RPMI7951 (cell line): Measurements from ENCODE around the gene GRIFIN. TPM values are rescaled to one million over a fixed set of nuclear protein-coding genes. Genes with fewer than 3 reads are reported as not detected.
A peak's percentile ranks its signal among the peaks of the same experiment; 100 is the strongest.

Source experiments
- DNase-seq: peaks from one replicate; pipeline ENCODE4 v3.0.0-alpha.2; 2012; ENCODE audit warnings: low read depth
- total RNA-seq: library from RNA; depleted of rRNA; stranded (reverse); fragments of >200 nt; shearing (Covaris generic); gene quantifications from 2 replicates; pipeline ENCODE4 v1.2.3, GENCODE V29; 2014

Gene GRIFIN
- total RNA-seq, 1 experiment from 2014 or later: not detected

DNA sequence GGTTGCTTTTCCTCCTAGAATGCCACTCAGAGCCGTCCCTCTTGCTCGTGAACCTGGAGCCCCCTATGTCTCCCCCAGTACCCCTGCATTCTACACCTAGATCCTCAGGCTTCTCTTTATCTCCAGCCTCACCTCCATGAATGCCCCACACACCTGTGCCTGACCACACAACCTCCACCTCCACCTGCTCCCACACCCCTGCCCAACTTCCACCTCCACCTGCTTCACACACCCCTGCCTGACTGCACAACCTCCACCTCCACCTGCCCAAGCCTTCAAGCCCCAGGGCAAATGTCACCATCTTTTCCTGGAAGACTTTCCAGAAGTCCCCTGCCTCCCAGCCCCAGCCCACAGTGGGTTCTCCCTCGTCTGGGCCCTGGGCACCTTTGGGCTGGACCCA, 36.5 kb upstream of the GRIFIN start:
- no peak for DNase-seq

DNA sequence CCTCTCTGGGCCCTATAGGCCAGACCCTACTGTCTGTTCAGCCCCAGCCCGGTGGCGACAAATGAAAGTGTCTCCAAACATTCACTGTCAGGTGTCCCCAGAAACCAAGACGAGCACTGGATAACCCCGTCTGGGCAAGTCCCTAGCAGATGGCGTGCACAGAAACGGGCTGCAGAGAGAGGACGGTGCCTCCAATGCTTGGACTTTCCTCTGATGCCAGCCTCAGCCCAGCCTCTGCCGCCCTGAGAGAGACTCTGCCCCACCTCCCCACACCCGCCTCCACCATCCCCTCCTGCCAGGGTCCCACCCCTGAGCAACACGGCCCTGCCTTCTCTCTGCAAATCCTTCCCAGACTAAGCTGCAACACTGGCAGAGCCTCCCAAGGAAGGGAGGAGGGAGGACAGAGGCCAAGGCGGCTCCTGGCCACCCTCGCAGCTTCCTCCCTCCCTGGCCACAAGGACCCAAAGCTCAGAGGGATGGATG, 36.0 kb upstream of the GRIFIN start:
- DNase-seq: no peak

DNA sequence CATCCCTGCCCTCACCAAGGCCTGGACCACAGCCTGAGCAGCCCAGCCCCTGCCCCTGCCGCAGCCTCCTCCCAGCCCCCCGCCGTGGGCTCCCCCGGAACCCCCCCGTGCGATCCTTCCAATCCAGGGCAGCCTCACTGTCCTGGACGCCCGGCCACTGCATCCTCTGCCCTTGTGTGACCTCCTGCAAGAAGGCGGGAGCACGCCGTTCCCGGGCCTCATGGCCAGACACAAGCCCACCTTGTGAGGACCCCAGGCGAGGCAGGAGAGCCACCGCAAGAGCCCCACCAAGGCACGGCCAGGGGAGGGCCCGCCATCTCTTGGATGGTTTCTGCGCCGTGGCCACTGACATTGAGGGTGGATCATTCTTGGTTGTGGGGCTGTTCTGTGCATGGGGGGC, 35.6 kb upstream of the GRIFIN start:
- no peak for DNase-seq

DNA sequence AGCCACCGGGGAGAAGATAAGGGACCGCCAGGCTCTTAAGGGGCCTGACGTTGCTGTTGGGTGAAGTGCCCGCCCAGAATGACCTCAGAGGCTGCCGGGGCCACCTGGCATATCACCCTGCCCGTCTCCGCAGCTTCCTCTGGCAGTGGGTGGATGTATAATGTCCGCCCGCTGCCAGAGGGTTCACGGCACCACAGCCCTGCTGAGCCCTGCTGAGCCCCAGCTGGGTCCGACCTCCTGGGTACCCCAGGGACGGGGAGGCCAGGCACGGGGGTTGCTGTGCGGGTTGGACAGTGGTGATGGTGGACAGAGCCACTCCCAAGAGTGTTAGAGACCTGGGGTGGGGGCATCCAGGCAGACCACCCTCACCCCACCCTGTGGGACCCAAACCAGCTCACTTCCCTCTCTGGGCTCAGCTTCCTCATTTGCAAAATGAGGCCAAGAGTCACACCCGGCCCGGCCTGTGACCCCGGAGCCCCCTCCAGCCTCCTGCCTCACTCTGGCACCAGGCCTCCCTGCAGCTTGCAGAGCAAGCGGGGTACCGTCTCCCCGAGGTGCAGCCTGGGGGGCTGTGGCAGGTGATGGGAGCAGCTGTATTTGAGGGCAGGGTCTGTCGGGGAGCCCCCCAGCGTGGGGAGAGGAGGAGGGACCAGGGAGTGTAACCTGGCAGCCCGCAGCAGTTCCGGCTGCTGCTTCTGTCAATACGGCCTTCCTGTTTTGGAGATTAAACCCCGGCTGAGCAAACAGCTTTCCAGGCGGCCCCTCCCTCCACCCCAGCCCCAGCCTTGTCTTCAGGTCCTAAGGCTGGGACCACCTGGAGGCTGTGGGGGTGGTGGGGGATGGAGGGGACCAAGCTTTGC, 34.9 kb upstream of the GRIFIN start:
- no peak for DNase-seq

DNA sequence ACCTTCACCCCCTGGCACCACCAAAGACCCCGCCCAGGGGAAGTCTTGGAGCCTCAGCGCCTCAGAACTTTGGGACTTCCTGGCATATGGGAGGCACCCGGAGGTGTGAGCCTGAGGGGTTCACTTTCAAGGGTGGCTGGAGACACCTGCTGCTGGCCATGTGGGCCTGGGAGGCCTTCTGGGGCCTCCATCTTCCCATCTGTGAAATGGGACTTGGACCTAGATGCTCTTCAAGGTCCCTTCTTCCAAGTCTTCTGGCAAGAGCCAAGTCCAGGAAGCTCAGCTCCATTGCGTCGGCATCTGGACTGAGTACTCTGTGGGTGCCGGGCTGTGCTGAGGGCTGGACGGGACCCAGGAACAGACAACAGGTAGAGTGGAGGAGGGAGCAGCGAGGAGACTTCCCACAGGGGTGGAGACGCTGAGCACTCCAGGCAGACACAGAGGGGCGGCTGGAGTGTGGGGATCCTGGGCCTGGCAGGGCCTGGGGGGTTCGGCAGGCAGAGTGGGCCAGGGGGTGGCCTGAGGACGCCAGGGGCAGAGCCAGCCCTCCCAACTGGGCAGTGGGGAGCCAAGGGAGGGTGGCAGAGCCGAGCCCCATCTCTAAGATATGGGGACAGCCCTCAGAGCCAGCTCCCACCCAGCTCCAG, 34.1 kb upstream of the GRIFIN start:
- no peak for DNase-seq

DNA sequence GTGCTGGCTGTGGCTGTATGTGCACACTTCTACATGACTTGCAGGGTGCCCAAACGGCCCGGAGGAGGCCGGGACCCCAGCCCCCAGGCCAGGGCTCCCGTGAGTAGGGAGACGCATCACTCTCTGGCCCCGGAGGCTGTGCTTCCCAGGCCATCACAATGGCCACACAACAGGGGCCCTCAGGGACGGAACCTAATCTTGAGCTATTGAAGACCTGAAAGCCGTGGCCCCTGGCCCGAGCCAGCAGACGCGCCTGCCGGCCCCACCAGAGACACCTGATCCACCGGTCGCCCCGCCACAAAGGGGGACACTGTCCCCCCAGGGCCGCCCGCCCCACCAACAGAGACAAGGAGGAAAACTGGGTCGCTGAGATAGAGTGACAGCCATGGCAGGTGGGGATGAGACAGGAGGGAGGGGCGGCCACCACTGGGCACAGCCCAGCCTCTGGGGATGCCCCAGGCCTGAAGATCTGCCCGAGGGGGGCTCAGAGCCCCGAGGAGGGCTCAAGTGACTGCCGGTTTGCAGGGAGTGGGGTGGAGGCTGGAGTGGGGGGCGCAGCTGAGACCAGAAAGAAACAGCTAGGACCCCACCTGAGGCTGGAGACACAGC, 33.2 kb upstream of the GRIFIN start:
- DNase-seq: no peak

DNA sequence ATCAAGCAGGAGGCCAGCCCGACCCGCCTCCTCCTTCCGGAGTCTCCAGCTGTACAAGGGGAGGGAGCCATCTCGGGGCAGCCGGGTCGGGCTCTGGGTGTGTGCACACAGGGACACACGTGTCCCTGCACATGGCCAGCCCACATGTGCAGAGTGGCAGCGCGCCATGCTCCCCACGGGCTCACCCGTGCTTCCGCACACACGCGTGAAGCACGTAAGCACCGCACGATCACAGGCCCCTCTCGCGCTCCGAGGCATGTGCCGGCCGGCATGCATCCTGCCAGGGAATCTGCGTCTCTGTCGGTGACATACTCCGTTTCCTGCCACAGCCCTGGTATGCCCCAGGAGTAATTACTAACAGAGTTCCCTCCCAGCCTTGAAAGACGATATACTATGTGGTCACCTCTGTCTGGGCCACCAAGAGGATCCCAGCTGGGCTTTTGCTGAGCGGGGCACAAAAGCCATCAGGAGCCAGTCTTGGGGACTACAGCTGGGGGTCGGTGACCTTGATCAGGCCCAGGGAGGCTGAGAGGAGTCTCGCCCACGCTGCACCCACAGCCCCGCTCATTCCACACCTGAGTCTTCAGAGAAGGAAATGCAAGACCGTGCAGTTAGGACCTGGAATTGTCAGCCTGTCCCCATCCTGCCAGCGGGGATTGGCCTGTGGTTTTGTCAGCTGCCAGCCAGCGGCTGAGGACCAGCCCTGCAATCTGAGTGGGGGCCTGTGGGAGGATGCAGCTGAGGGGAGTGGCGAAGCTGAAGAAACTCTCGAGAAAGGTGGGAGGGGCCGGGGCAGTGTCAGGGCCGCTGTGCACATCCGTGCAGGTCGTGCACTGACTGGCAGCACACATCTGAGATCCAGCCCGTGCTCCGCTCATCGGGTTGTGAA, 32.4 kb upstream of the GRIFIN start:
- peak; percentile 97 for DNase-seq

DNA sequence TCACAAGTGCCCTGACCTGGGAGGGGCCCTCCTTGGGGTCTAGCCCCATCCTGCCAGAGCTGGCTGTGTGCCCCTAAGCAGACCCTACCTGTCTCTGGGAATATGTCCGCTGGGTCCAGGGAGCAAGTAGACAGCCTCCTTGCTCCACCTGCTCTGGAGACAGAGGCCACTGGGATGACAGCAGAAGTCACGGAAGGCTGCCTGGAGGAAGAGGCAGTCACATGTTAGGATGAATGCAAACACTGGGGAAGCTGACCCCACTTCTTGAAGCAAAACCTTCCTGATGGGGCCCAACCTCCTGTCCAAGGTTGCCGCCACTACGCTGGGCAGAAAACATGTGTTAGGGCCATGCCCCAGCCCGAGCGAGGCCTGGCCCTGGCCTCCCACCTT, 31.7 kb upstream of the GRIFIN start:
- no peak for DNase-seq

DNA sequence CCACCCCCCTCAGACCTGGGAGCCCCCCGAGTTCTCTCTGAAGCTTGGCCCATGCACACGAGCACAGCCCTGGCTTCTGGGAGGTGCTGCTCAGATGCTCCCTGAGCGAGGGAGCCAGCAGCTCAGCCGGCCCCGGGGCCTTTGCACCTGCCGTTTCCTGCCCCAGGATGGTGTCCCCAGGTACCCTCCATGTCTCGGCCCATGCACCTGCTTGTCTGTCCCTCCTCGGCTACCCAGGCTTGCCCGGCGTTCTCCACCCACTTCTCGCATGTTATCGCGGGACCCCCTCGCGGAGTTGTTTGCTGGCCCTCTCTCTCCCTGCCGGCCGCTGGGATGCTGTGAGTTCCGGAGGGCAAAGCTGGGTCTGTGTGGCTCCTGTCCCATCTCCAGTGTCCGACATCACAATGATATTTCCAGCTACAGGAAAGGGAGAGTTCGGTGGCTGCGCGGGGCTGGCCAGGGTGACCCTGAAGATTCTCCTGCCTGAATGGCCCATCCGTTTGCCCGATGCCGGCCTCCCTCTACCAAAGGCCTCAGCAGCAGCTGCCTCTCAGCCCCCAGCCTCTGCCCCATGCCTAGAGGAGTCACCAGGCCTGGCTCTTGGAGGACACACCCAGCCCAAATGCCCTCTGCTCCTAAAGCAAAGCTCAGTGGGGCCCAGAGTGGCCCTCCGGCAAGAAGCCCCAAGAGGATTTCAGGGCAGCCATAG, 31.2 kb upstream of the GRIFIN start:
- DNase-seq: no peak

DNA sequence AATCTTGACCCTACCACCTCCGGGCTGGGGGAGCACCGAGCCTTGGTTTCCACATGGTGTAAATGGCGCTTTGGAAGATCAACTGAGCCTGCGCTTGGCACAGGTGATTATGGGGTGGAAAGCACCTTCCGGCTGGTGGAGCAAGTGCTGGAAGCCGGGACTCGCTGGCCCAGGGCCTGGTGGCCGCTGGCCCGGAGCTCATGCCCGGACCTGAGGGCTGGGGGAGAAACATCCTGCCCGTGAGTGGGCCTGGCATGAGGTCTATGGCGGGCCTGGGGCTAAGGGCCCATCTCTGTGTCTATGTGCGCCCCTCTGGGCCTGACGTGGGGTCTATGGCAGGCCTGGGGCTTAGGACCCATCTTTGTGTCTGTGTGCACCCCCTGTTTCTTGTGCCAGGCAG, 29.2 kb upstream of the GRIFIN start:
- no peak for DNase-seq

DNA sequence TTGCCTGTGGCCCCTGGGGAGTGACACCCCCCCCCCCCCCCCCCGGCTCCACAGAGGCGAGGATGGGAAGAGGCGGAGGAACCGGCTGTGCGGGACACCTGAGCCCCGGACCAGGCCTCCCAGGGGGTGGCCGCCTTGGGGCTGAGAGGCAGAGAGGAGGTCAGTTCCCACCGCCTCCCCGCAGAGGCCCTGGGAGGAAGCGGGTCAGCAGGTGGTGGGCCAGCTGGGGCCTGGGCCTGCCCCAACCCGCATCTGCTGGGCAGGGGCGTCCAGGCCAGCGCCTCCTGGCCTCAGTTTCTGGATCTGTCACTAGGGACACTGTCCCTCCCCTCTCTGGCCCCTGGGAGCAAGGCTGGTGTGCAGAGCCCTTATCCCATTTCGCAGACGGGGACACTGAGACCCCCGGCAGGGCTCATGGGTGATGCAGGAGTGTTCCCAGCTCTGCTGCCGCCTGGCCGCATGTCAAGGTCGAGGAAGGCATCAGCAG, 28.7 kb upstream of the GRIFIN start:
- no peak for DNase-seq

DNA sequence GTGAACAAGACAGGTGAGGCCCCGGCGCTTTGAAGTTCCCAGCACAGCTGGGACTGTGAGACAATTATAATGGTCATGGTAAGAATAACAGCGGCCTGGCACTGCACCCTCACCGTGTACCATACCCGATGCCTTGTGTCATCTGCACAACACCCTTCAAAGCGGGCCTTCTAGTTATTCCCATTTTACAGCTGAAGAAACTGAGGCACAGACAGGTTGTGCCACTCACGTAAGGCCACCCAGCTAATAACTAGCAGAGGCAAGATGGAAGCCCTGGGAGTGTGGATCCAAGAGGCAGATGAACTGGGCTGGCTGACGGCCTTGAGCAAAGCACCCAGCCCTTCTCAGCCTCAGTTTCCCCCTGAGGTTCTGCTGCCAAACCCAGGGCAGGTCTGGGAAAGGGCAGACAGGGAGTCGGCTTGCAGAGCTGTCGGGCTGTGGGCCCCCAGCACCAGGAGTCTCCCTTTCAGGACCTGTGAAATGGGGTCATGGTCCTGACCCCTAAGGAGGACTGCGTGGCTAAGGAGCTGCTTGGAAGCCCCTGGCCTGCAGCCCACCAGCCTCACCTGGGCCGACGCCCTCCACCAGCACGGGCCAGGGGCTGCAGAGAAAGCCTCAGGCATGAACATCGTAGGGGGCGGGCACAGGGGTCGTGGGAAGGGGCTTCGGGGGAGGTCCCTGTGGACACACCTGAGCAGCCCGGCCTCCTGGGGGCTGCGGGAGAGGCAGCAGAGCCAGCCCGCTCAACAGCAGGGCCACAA, 28.1 kb upstream of the GRIFIN start:
- no peak for DNase-seq

DNA sequence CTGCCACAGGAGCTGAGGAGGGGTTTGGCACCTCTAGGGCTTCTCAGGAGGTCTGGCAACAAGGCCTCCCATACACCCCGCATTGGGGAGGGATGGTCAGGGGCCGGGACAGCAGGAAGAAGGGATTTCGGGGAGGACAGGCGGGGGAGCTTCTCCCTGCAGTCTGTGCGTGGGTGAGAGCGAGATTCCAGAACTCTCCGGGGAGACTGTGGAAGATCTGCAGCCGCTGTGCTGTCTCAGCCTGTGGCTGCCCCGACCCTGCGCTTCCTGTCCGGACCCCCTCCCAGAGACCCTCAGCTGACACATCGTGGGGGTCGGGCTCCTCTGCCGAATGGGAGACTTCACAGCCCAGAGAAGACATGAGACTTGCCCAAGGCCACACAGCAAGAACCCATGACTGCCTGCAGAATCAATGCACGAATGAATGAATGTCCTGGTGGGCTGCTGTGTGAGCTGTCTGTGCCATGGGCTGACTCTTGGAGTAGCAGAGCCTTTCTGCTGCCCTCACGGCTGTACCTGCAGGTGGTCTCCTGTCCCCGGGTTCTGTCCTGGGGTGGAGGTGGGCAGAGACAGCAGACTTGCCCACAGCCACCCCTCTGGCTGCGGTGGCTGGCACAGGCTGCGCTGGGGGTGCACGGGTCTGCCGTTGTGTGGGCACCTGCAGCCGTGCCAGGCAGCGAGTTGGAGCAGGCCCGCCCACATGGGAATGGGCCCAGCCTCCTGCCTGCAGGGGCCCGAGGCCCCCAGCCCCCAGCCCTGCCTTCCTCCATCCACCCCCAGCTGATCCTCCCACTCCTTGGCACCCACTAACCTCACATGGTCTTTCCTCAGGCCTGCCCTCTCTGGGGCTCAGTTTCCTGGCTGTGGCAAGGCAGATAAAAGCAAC, 27.1 kb upstream of the GRIFIN start:
- DNase-seq: no peak

DNA sequence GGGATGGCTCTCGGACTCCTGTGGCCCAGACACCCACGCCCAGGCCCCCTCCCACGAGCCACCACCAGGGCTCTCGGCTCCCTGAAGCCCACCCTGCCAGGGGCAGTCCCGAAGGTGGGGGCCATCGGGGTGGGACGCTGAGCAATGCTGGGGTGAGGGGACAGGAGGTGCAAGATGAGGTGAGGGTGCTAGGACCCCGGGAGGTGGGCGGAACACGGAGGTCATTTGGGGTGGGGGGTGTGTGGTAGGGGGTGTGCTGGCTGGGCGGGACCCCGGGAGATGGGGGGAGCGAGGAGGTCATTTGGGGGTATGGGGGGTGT, 26.4 kb upstream of the GRIFIN start:
- no peak for DNase-seq

DNA sequence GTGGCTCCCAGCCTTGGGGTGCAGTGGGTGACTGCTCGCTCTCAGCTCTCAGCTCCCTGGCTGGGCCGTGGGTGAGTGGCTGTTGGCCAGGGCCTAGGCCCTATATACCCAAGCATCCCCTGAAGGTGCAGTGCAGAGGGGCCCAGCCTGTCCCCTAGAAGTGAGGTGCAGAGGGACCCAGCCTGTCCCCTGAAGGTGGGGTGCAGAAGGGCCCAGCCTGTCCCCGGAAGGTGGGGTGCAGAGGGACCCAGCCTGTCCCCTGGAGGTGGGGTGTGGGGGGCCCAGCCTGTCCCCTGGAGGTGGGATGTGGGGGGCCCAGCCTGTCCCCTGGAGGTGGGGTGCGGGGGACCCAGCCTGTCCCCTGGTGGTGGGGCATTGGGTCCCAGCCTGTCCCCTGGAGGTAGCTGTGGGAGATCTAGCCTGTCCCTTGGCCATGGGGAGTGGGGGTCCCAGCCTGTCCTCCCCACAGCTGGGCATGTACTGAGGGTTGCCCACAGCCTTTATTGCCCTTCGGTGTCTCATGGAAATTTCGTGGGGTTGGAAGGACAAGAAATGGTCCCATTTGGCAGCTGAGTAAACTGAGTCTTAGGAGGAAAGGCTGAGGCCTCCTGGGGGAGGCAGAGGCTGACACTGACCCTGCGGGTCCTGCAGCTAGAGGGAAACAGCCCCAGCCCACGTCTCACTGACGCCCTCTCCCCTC, 25.9 kb upstream of the GRIFIN start:
- DNase-seq: no peak

DNA sequence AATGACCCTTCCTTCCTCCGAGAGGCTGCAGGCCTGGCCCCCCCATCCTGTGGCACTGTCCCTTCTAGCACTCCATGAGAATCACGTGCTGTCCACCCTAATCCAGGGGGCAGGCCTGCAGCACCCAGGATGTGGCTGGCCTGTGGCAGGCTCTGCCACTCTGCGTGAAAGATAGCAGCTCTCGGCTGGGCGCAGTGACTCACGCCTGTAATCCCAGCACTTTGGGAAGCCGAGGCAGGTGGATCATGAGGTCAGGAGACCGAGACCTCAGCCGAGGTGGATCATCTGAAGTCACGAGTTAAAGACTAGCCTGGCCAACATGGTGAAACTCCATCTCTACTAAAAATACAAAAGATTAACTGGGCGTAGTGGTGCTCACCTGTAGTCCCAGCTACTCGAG, 24.5 kb upstream of the GRIFIN start:
- DNase-seq: no peak

DNA sequence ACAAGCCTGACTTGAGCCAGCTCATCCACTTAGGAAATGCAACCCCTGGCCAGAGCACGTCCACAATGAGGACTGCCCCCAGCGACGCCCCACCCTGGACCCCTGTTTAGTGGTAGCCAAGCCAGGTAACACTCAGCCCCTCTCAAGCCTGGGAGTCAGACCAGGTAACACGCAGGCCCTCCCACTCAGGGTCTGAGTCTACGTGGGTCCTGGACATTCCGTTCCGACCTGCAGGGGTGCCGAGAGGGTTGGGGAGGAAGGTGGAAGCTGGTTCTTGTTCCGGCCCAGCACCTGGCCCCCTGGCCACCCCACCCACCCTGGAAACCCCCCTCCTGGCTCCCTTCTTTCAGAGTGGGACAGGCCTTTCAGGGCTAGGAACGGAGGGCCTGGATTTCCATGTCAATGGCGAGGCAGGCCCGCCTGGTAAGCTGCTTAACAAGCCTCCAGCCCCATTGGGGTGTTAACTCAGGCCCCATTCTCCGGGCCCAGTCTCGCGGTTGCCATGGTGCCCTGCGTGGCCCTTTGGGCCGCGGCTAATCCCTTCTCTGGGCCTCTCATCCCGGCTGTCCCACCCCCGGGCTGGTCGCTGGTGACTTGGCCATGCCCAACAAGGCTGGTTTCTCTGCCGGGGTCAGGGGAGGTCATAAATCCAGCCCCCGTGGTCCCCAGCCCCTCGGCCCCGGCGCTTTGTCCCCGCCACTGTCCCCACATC, 23.7 kb upstream of the GRIFIN start:
- DNase-seq: no peak

DNA sequence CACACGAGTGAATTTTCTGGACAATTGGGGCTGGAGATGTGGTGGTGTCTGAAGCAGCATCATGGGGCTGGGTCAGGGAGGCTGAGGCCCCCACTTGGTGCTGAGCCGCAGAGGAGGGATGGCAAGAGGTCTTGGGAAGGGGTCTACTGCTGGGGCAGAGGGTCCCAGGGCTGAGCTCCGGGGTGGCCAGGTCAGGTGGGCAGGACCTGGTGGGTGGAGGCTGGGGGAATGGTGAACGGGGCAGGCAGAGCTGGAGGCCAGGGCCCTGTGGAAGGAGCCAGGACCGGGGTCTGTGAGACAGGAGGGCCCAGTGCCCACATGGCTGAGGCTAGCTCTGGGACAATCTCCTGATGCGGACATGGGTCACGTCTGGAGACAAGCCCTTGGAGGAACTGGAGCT, 23.0 kb upstream of the GRIFIN start:
- DNase-seq: no peak
